Measurements from ENCODE around the gene SFMBT2.
"Not testable (repeated sequence)": the region's sequence is repeated elsewhere in the genome, so short reads cannot be mapped to it uniquely, and the experiment has no call there.

Gene SFMBT2

DNA sequence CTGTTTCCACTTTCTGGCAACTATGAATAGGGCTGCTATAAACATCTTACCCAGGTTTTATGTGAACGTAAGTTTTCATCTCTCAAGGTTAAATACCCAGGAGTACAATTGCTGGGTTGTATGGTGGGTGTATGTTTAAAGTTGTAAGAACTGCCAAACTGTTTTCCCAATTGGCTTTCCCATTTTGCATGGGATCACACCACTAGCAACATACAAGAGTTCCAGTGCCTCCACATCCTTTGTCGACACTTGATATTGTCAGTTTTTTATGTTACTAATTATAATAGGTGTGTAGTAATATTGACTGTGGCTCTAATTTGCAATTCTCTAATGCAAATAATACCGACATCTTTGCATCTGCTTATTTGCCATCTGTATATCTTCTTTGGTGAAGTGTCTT lies 82.9 kb downstream of the SFMBT2 start:
- H3K9me3 Mint-ChIP-seq = peaks cover 44% of the 10 kb centered on the region
- no peak overlapping the region for H3K27ac Mint-ChIP-seq
- H3K36me3 Mint-ChIP-seq = peaks cover 69% of the 10 kb centered on the region
- DNase-seq = no peak
- H3K4me3 Mint-ChIP-seq = no peak overlapping the region
- no peaks in the 10 kb centered on the region for H3K27me3 Mint-ChIP-seq
- CTCF ChIA-PET = no interaction called here
- no peaks in the 10 kb centered on the region for H3K4me1 Mint-ChIP-seq

DNA sequence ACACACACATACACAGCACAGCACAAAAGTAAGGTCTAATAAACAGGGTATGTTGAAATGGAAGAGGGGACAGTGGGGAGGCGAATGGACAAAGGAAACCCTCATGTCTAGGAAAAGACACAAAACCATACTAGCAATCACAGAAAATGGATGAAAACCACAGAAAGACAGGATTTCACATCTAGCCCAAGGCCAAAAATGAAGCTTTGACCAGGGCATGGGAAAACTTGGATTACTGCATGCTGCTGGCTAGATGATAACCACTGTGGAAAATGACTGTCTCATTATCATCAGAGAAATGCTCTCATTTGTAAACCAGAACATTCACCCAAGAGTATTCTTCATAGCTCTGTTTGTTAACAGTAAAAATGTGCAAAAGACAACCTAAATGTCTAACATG lies 88.2 kb downstream of the SFMBT2 start:
- Mint-ChIP-seq H3K4me1 (peaks cover 24% of the 10 kb centered on the region), H3K36me3 (peaks cover 66% of the 10 kb centered on the region), H3K9me3 (peaks cover 24% of the 10 kb centered on the region), H3K4me3 (no peak overlapping the region), H3K27ac (no peak overlapping the region), H3K27me3 (no peaks in the 10 kb centered on the region)
- CTCF ChIA-PET = no interaction called here
- DNase-seq = no peak

DNA sequence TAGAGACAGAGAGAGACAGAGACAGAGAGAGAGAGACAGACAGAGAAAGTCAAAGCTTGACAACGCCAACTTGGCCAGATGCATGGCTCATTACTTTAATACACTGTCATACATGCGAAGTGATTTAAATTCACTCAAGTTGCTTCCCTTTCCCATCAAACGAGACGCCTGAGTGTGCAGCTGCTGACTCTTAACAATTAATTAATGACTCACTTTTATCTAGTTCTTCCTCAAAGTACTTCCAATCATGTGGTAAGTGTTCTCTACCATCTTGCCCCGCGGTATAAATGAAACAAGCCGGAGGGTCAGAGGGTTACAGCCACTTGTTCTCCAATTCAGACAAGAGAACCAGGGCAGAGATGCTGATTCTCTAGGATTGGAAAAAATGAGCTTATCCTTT lies 90.8 kb downstream of the SFMBT2 start:
- H3K4me1 Mint-ChIP-seq = peaks cover 33% of the 10 kb centered on the region
- H3K4me3 Mint-ChIP-seq = no peak overlapping the region
- no peaks in the 10 kb centered on the region for H3K27me3 Mint-ChIP-seq
- CTCF ChIA-PET = no interaction called here
- H3K9me3 Mint-ChIP-seq = peaks cover 14% of the 10 kb centered on the region
- DNase-seq = no peak
- H3K27ac Mint-ChIP-seq = no peak overlapping the region
- peaks cover 57% of the 10 kb centered on the region for H3K36me3 Mint-ChIP-seq

DNA sequence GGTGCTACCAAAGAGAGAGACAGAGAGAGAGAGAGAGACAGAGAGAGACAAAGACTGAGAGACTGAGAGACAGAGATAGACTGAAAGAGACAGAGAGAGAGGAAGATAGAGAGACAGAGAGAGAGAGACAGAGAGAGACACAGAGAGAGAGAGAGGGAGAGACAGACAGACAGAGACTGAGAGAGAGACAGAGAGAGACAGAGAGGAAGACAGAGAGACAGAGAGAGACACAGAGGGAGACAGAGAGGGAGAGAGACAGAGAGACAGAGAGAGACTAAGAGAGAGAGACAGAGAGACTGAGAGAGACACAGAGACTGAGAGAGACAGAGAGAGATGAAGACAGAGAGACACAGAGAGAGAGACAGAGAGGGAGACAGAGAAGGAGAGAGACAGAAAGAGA lies 91.2 kb downstream of the SFMBT2 start:
- no peak for DNase-seq
- no peak overlapping the region for H3K4me3 Mint-ChIP-seq
- H3K36me3 Mint-ChIP-seq = peaks cover 59% of the 10 kb centered on the region
- H3K27ac Mint-ChIP-seq = no peak overlapping the region
- H3K27me3 Mint-ChIP-seq = no peaks in the 10 kb centered on the region
- H3K9me3 Mint-ChIP-seq = peaks cover 14% of the 10 kb centered on the region
- CTCF ChIA-PET = no interaction called here
- peaks cover 37% of the 10 kb centered on the region for H3K4me1 Mint-ChIP-seq

DNA sequence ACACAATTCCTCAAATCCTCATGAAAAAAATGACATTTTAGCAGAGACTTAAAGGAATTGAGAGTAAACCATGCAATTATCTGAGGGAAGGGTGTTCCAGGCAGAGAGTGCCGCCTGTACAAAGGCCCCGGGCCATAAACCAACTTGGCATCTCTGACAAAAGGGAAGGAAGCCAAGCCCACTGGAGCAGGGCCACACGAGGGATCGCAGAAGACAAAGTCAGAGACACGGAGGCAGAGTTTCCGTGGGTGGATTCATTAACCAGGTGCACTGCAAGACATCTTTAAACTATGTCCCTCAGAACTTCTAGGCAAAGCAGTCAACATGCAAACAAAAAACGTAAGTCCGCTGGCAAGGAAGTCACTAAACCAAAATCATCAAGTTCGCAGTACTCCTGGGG lies 92.0 kb downstream of the SFMBT2 start:
- H3K4me1 Mint-ChIP-seq = peaks cover 45% of the 10 kb centered on the region
- H3K27me3 Mint-ChIP-seq = no peaks in the 10 kb centered on the region
- peaks cover 52% of the 10 kb centered on the region for H3K36me3 Mint-ChIP-seq
- H3K4me3 Mint-ChIP-seq = no peak overlapping the region
- CTCF ChIA-PET = no interaction called here
- DNase-seq = no peak
- no peak overlapping the region for H3K27ac Mint-ChIP-seq
- peaks cover 6% of the 10 kb centered on the region for H3K9me3 Mint-ChIP-seq

DNA sequence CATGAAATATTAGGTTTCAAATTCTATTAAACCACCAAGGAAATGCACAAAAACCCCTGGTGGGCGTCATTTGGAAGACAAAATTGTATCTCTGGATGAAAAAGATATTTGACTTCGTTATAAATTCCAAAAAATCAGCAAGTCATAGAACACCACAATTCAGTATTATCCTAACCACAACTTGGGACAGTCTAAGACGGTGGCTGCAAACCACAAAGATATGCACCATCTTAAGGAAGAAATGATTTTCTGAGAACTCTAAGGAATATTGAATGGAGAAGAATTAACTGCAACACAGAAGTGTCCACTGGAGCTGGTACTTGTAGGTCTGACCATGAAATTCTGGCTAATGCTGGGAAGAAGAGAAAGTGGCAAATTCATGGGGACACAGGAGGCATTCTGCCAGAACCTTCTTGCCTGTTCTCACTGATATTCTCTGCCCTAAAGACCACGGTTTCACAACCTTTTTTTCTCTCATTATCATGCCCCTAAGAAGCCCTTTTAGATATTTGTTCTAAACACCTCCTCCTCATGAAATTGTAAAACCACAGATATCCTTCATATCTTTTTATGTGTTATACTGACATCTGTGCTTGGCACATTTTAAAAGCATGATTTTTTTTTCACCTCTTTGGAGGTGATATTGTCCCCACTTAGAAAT lies 92.9 kb downstream of the SFMBT2 start:
- H3K9me3 Mint-ChIP-seq = peaks cover 6% of the 10 kb centered on the region
- H3K36me3 Mint-ChIP-seq = peaks cover 56% of the 10 kb centered on the region
- no peak overlapping the region for H3K27ac Mint-ChIP-seq
- CTCF ChIA-PET = no interaction called here
- peaks cover 46% of the 10 kb centered on the region for H3K4me1 Mint-ChIP-seq
- DNase-seq = no peak
- no peaks in the 10 kb centered on the region for H3K27me3 Mint-ChIP-seq
- H3K4me3 Mint-ChIP-seq = no peak overlapping the region

DNA sequence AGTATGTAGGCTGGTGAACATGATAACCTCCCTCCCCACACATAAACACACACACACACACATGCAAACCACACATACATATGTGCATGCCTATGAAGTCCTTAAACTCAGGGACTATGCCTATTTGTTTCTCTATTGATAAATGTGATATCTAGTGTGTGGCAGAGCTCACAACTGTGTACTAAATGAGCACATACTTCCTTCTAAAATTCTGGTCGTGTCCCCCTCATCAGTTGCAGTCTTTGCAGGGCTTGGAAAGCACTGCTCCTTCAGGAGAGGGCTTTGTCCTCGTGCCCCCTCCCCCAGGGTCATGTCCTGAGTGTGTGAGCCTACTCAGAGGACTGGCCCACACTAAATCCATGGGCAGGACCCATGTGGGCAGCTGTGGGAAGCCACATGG lies 94.0 kb downstream of the SFMBT2 start:
- CTCF ChIA-PET = no interaction called here
- H3K9me3 Mint-ChIP-seq = no peaks in the 10 kb centered on the region
- peaks cover 46% of the 10 kb centered on the region for H3K4me1 Mint-ChIP-seq
- H3K4me3 Mint-ChIP-seq = no peak overlapping the region
- no peak for DNase-seq
- no peak overlapping the region for H3K27ac Mint-ChIP-seq
- H3K36me3 Mint-ChIP-seq = peaks cover 46% of the 10 kb centered on the region
- no peaks in the 10 kb centered on the region for H3K27me3 Mint-ChIP-seq

DNA sequence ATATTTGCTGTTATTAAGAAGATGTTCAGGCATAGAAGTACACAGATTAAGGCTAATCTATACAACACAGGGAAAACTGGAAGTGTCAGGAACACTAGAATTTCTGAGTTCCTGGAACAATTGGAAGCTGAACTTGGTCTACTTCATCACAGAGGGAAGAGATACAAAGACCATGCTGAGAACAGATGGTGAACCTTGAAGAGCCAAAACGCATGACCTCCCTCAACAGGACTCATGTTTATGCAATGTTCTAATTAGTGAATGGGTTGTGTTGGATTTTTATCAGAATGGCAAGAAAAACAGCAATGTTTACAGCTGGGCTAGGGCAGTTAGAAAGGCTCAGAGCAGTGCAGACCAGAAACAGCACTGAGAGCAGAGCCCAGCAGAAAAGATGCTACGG lies 94.9 kb downstream of the SFMBT2 start:
- peaks cover 46% of the 10 kb centered on the region for H3K4me1 Mint-ChIP-seq
- H3K4me3 Mint-ChIP-seq = no peak overlapping the region
- CTCF ChIA-PET = interaction anchor here (1.0 kb wide), 1 partner anchor 9 kb away, joined by 3 read pairs; no protein-coding TSS in a partner anchor
- no peaks in the 10 kb centered on the region for H3K27me3 Mint-ChIP-seq
- H3K9me3 Mint-ChIP-seq = no peaks in the 10 kb centered on the region
- H3K36me3 Mint-ChIP-seq = peaks cover 44% of the 10 kb centered on the region
- H3K27ac Mint-ChIP-seq = no peak overlapping the region
- no peak for DNase-seq

DNA sequence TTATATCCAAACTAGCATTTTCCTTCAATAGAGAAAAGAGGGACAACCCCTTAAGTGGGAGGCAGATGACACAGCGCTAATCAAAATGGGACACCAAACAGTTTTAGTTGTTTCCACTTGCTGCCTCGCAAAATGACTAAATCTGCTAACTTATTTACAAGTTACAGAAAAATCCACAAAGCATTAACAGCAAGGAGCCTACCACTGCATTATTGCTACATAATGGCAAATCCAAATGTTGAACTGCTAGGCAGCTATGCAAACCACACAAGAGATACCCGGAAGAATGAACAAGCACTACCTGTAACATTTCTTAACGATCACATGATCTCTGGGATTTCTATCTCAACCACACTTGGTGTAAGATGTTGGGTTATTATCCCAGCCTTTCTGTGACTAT lies 96.7 kb downstream of the SFMBT2 start:
- Mint-ChIP-seq H3K4me3 (no peak overlapping the region), H3K27me3 (no peaks in the 10 kb centered on the region), H3K27ac (no peak overlapping the region), H3K4me1 (peaks cover 38% of the 10 kb centered on the region), H3K36me3 (peaks cover 35% of the 10 kb centered on the region), H3K9me3 (no peaks in the 10 kb centered on the region)
- CTCF ChIA-PET = no interaction called here
- DNase-seq = no peak

DNA sequence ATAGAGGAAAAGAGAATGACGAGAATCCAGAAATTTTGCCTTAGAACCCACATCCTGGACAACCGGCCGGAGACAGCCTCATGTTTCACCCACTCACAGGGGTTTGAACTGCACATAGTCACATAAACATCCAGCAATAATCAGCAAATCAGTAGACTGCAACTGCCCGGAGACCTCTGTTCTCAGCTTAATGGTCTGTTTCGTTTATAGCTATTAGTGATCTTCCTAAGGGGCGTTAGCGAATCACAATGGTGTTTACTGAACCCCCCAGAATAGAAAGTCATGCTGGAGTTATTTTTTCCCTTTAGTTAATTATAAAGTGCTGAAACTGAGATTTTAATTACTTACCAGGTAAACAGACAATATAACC lies 98.4 kb downstream of the SFMBT2 start:
- no peak overlapping the region for H3K27ac Mint-ChIP-seq
- no peak overlapping the region for H3K4me3 Mint-ChIP-seq
- H3K9me3 Mint-ChIP-seq = peaks cover 2% of the 10 kb centered on the region
- peaks cover 22% of the 10 kb centered on the region for H3K4me1 Mint-ChIP-seq
- CTCF ChIA-PET = no interaction called here
- DNase-seq = no peak
- no peaks in the 10 kb centered on the region for H3K27me3 Mint-ChIP-seq
- peaks cover 37% of the 10 kb centered on the region for H3K36me3 Mint-ChIP-seq

DNA sequence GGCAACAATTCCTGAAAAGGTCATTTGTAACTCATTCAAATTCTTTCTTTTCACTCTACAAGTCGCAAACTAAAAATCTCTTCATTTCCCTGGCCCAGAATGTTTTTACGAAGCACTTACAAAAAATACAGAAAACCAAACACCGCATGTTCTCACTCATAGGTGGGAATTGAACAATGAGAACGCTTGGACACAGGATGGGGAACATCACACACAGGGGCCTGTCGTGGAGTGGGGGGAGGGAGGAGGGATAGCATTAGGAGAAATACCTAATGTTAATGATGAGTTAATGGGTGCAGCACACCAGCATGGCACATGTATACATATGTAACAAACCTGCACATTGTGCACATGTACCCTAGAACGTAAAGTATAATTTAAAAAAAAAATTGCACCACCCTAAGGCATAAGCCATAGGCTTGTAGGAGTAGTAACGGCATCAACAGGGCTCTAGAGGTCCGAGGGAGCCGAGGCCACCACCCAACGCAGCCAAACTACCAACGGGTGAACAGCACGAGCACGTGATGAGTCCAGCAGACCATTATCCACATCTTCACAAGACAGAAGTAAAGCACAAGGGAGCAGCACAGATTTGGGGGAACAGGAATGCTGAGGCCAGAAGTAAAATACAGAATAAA lies 98.9 kb downstream of the SFMBT2 start:
- Mint-ChIP-seq H3K36me3 (peaks cover 40% of the 10 kb centered on the region), H3K4me1 (peaks cover 22% of the 10 kb centered on the region)
- H3K9me3 Mint-ChIP-seq, H3K27ac Mint-ChIP-seq, DNase-seq, H3K27me3 Mint-ChIP-seq, CTCF ChIA-PET, H3K4me3 Mint-ChIP-seq: not testable (repeated sequence)

DNA sequence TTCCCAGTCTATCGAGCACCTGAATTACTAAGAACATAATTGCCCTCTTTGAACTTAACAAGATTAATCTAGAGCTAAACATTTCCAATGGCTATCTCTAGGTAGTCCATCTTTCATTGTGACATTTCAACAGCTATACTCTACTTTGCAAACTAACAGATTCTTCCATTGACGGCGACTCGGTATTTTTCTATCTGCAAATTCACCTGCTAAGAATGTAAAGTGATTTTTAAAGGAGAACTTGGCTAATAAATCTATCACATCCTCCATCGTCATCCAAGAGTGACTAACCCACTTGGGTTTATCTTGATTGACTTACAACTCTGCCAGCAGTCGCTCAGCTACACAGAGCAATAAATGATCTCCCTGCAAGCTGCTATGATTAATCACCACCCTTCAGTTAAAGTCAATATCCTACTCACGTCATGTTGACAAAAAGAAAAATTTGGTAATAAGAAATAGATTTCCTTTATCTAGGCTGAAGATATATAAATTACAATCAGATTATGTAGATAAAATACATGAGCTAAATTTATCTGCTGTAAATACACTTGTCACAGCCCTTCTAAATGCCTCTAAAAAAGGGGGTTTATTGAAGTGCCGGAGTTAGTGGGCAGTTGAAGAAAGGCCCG lies 99.5 kb downstream of the SFMBT2 start:
- no peak for DNase-seq
- Mint-ChIP-seq H3K4me1 (peaks cover 22% of the 10 kb centered on the region), H3K36me3 (peaks cover 42% of the 10 kb centered on the region), H3K27ac (no peak overlapping the region), H3K4me3 (no peak overlapping the region), H3K9me3 (peaks cover 5% of the 10 kb centered on the region), H3K27me3 (no peaks in the 10 kb centered on the region)
- CTCF ChIA-PET = no interaction called here

DNA sequence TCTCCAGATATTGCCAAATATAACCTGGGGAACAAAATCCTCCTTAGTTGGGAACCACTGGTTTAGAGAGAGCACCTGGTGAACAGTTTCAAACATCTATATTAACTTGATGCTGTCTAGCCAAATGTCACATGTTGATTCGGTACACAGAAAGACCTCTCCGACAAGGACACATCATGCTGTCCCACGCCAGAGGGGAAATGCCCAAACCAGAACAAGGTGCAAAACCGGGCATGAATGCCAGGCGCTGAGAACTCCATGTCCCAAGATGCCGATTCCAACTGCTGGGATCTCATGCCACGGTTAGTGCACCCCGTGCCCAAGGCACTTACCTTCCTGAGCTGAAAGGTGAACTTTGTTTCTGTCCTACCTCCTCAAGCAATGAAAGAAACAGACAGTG lies 100.8 kb downstream of the SFMBT2 start:
- Mint-ChIP-seq H3K36me3 (peaks cover 39% of the 10 kb centered on the region), H3K27ac (no peak overlapping the region), H3K27me3 (no peaks in the 10 kb centered on the region), H3K9me3 (peaks cover 5% of the 10 kb centered on the region), H3K4me1 (peaks cover 14% of the 10 kb centered on the region), H3K4me3 (no peak overlapping the region)
- DNase-seq = no peak
- CTCF ChIA-PET = no interaction called here

DNA sequence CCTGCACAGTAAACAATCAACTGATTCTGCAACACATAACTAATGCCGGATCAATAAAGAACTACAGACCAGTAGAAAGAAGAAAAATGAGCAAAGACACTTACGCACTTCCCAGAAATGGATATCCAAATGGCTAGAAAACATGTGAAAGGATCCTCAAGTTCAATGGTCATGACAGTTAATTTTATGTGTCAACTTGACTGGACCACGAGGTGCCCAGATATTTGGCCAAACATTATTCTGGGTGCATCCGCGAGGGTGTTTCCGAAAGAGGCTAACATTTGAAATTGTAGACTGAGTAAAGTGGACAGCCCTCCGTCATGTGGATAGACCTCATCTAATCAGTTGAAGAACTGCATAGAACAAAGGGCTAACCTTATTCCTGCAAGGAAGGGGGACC lies 102.0 kb downstream of the SFMBT2 start:
- CTCF ChIA-PET = no interaction called here
- H3K27me3 Mint-ChIP-seq = no peaks in the 10 kb centered on the region
- H3K36me3 Mint-ChIP-seq = peaks cover 37% of the 10 kb centered on the region
- peaks cover 5% of the 10 kb centered on the region for H3K9me3 Mint-ChIP-seq
- no peak for DNase-seq
- no peak overlapping the region for H3K27ac Mint-ChIP-seq
- H3K4me1 Mint-ChIP-seq = peaks cover 2% of the 10 kb centered on the region
- no peak overlapping the region for H3K4me3 Mint-ChIP-seq

DNA sequence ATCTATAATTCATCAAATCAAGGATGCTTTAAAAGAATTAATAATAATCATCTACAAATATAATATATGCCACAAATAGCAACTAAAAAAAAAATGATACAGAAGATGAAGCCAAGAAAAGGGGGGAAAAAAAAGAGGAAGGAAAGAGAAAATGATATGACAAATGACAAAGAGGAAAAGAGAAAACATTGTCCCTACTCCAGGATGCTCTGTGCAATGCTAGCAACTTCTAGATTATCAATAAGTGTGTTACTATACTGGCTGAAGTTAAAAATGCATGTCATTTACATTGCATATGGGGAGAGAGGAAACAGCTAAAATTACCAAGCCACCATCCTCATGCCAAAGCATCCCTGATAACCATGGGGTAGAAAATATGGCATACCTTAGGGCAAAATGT lies 104.2 kb downstream of the SFMBT2 start:
- peaks cover 34% of the 10 kb centered on the region for H3K36me3 Mint-ChIP-seq
- H3K27ac Mint-ChIP-seq = no peak overlapping the region
- H3K9me3 Mint-ChIP-seq = peaks cover 5% of the 10 kb centered on the region
- CTCF ChIA-PET = no interaction called here
- H3K4me1 Mint-ChIP-seq = peaks cover 2% of the 10 kb centered on the region
- no peak for DNase-seq
- no peak overlapping the region for H3K4me3 Mint-ChIP-seq
- no peaks in the 10 kb centered on the region for H3K27me3 Mint-ChIP-seq
